K562 (cell line): ENCODE measurements around the gene ICAM1. TPM values are rescaled to one million over a fixed set of nuclear protein-coding genes. Genes with fewer than 3 reads are reported as not detected.

Source experiments
- ATAC-seq: fragments of 200-7000 bp; cut with Tn5 transposase; 3 replicates; pipeline ENCODE4 v1.9.1; 2020; ENCODE audit warnings: moderate library complexity
- BruUV-seq: library from RNA; stranded (reverse); fragments of 400-500 nt; replicated peaks from 2 replicates; lab custom pipeline; 2021; lab: Mats Ljungman, UMichigan
- CTCF ChIA-PET: fragments of 300-600 bp; formaldehyde crosslinking; extraction: SDS; loops from one replicate; lab custom pipeline; 2021; ENCODE audit warnings: low intra/inter-chr PET ratio; lab: Yijun Ruan, JAX
- POLR2A ChIA-PET: fragments of 300-600, 350-650 bp; sonication (Branson Sonifier 250); formaldehyde crosslinking; extraction: SDS; loops from one replicate; lab custom pipeline; 2021; ENCODE audit warnings: antibody characterized with exemption, inconsistent platforms; lab: Yijun Ruan, JAX
- DNase-seq, 4 experiments: peaks; one replicate each; pipeline versions ENCODE4 v3.0.0 to v3.0.0-alpha.2; 2011 to 2018; ENCODE audit warnings: low spot score in 3 of 4, mixed read lengths in 3 of 4; ENCODE audit errors: extremely low read depth in 1 of 4
- FAIRE-seq: peaks from 2 replicates; lab custom pipeline; 2011; peaks lifted over from hg19 to GRCh38; lab: Jason Lieb, UNC
- H2AFZ ChIP-seq: 2 replicates; pipeline ENCODE4 v1.6.0; 2011; ENCODE audit warnings: low read depth, low read length, control low read depth, inconsistent platforms
- H3K27ac ChIP-seq: fragments of 200-600 bp; 3 replicates; pipeline ENCODE4 v1.8.0; 2011; ENCODE audit warnings: low read depth, mild to moderate bottlenecking, control low read depth, inconsistent platforms, low read length, moderate library complexity, mixed read lengths; ENCODE audit errors: extremely low read depth
- H3K27me3 ChIP-seq, 2 experiments: fragments of 300-600 bp in 1 of 2; 2 replicates in 1 of 2; 3 replicates in 1 of 2; pipeline versions ENCODE4 v1.6.0 to v1.8.0; 2011; ENCODE audit warnings: inconsistent platforms in 2 of 2, low read length in 2 of 2, mild to moderate bottlenecking in 1 of 2, mixed read lengths in 1 of 2, moderate library complexity in 1 of 2; ENCODE audit not compliant: control insufficient read depth in 2 of 2, insufficient read depth in 2 of 2
- H3K36me3 ChIP-seq: fragments of 300-600 bp; 3 replicates; pipeline ENCODE4 v1.8.0; 2011; ENCODE audit warnings: mild to moderate bottlenecking, low read length, inconsistent platforms; ENCODE audit not compliant: control insufficient read depth, insufficient read depth
- H3K4me1 ChIP-seq, 2 experiments: fragments of 200-600 bp in 1 of 2; replicated peaks in 1 of 2; 2 replicates in 1 of 2; 3 replicates in 1 of 2; pipeline versions ENCODE4 v1.5.1 to v1.8.0; 2011; ENCODE audit warnings: inconsistent platforms in 2 of 2, low read length in 2 of 2, mild to moderate bottlenecking in 1 of 2, mixed read lengths in 1 of 2, moderate library complexity in 1 of 2; ENCODE audit not compliant: control insufficient read depth in 2 of 2, insufficient read depth in 2 of 2
- H3K4me2 ChIP-seq: 2 replicates; pipeline ENCODE4 v1.6.1; 2011; ENCODE audit warnings: low read length, control low read depth, inconsistent platforms, mixed read lengths; ENCODE audit not compliant: insufficient read depth
- H3K4me3 ChIP-seq: fragments of 200-600 bp; sonication (generic), shearing (Covaris generic); 2 replicates; pipeline ENCODE4 v1.5.1; 2016; ENCODE audit warnings: control low read depth, inconsistent platforms
- H3K79me2 ChIP-seq: fragments of 200-600 bp; 3 replicates; pipeline ENCODE4 v1.8.0; 2011; ENCODE audit warnings: low read length, inconsistent platforms; ENCODE audit not compliant: control insufficient read depth, insufficient read depth
- H3K9ac ChIP-seq, 2 experiments: 2 replicates each; pipeline versions ENCODE4 v1.6.0 to v1.6.1; 2011; ENCODE audit warnings: low read depth in 2 of 2, low read length in 2 of 2, control low read depth in 1 of 2, inconsistent platforms in 1 of 2, mild to moderate bottlenecking in 1 of 2, mixed read lengths in 1 of 2; ENCODE audit not compliant: insufficient read depth in 1 of 2
- H3K9me1 ChIP-seq: one replicate; pipeline ENCODE4 v1.6.0; 2011; ENCODE audit warnings: inconsistent platforms, mild to moderate bottlenecking, low read length, moderate library complexity; ENCODE audit not compliant: control insufficient read depth, insufficient read depth
- H3K9me3 ChIP-seq: replicated peaks from 2 replicates; pipeline ENCODE4 v1.5.1; 2011; ENCODE audit warnings: low read depth, low read length, inconsistent platforms; ENCODE audit not compliant: control insufficient read depth, insufficient read depth
- H4K20me1 ChIP-seq: replicated peaks from 2 replicates; pipeline ENCODE4 v1.6.1; 2011; ENCODE audit warnings: low read length, inconsistent platforms, mixed read lengths; ENCODE audit not compliant: control insufficient read depth, insufficient read depth
- DNMT1 ChIP-seq: fragments of 450-650 bp; IDR thresholded peaks from 2 replicates; pipeline ENCODE4 v1.6.1; 2016; ENCODE audit warnings: antibody characterized with exemption, mild to moderate bottlenecking
- NONO ChIP-seq, 2 experiments: fragments of 200-400 bp in 1 of 2; fragments of 450-650 bp in 1 of 2; formaldehyde crosslinking in 1 of 2; IDR thresholded peaks; 2 replicates each; pipeline ENCODE4 v1.6.1; 2017; ENCODE audit warnings: low read depth in 2 of 2, mild to moderate bottlenecking in 2 of 2, moderate library complexity in 2 of 2, low read length in 1 of 2
- NR1H2 ChIP-seq: sonication (generic); formaldehyde crosslinking; IDR thresholded peaks from 2 replicates; pipeline ENCODE4 v1.4.0; 2020; ENCODE audit warnings: mild to moderate bottlenecking, missing genetic modification reagents
- NR2C2 ChIP-seq, 2 experiments: fragments of 200-800 bp in 1 of 2; sonication (Bioruptor generic) in 1 of 2; sonication (generic) in 1 of 2; formaldehyde crosslinking in 1 of 2; IDR thresholded peaks; 2 replicates each; pipeline versions ENCODE4 v1.6.1 to v1.8.0; 2016 to 2022; ENCODE audit warnings: mild to moderate bottlenecking in 1 of 2, missing compliant biosample characterization in 1 of 2, missing genetic modification characterization in 1 of 2, missing genetic modification reagents in 1 of 2
- TEAD1 ChIP-seq, 2 experiments: fragments of 450-650 bp in 1 of 2; sonication (generic) in 1 of 2; formaldehyde crosslinking; IDR thresholded peaks; 2 replicates each; pipeline versions ENCODE4 v1.4.0 to v1.8.0; 2020 to 2022; ENCODE audit warnings: mild to moderate bottlenecking in 2 of 2, missing genetic modification reagents in 1 of 2
- ZBTB8A ChIP-seq: fragments of 450-650 bp; IDR thresholded peaks from 2 replicates; pipeline ENCODE4 v1.6.1; 2018; ENCODE audit warnings: mild to moderate bottlenecking, moderate library complexity; ENCODE audit not compliant: partially characterized antibody
- WGBS: fragments of 100-300 bp; shearing (Covaris generic); methylation state at CpG from one replicate; pipeline ENCODE4 v1.1.6; 2016; ENCODE audit warnings: low coverage, mixed read lengths; ENCODE audit not compliant: insufficient coverage; ENCODE audit errors: missing lambda C conversion rate; 5-methylcytosine and 5-hydroxymethylcytosine counted together
- in situ Hi-C: fragments of 300-500 bp; cut with MboI; formaldehyde crosslinking; loops from 4 replicates; pipeline ENCODE4 v1.15.0; 2018; ENCODE audit warnings: inconsistent platforms, mixed read lengths
- intact Hi-C: fragments of 100-400 bp; cut with micrococcal nuclease; formaldehyde crosslinking; loops from 2 replicates; pipeline ENCODE4 v1.14.2; 2022
- polyA plus RNA-seq, 8 experiments: library from polyadenylated mRNA; depleted of rRNA in 4 of 8; stranded (reverse) in 5 of 8; unstranded in 3 of 8; fragments of >200 nt; fragmentation: Nextera tagmentation in 2 of 8; fragmentation: Illumina TruSeq in 1 of 8; extraction: Ambion mirVana in 2 of 8; extraction: Trizol in 1 of 8; gene quantifications; 2 replicates each; pipeline versions ENCODE4 v1.2.1 to v1.2.3, GENCODE V29; 2011 to 2014; ENCODE audit warnings: inconsistent platforms in 1 of 8, missing spikeins in 1 of 8
- total RNA-seq, 7 experiments: library from RNA; depleted of rRNA in 6 of 7; stranded (reverse); fragments of >200 nt in 6 of 7; fragmentation: Illumina TruSeq in 2 of 7; extraction: Trizol in 2 of 7; gene quantifications; 2 replicates each; pipeline versions ENCODE4 v1.2.1 to v1.2.3, GENCODE V29; 2011 to 2021; ENCODE audit warnings: low replicate concordance in 1 of 7
- TF ChIP-seq, protein P1 (sequence below), 2 experiments: fragments of 450-650 bp; IDR thresholded peaks; 2 replicates each; pipeline ENCODE4 v1.6.1; 2016; ENCODE audit warnings: mild to moderate bottlenecking in 2 of 2, borderline replicate concordance in 1 of 2, low read depth in 1 of 2, moderate library complexity in 1 of 2
- TF ChIP-seq, protein P2 (sequence below), 2 experiments: IDR thresholded peaks; 2 replicates each; pipeline ENCODE4 v1.6.1; 2012; ENCODE audit warnings: improper control_type of control experiment in 2 of 2, low read depth in 2 of 2, low read length in 2 of 2, borderline replicate concordance in 1 of 2

The ICAM1 gene
- total and polyA plus RNA-seq, 9 of the 15 experiments (the other 6 are each of a cell fraction or from before 2014, with no cell fraction given) = 2.3 to 24.4 (median 13.4) TPM

DNA sequence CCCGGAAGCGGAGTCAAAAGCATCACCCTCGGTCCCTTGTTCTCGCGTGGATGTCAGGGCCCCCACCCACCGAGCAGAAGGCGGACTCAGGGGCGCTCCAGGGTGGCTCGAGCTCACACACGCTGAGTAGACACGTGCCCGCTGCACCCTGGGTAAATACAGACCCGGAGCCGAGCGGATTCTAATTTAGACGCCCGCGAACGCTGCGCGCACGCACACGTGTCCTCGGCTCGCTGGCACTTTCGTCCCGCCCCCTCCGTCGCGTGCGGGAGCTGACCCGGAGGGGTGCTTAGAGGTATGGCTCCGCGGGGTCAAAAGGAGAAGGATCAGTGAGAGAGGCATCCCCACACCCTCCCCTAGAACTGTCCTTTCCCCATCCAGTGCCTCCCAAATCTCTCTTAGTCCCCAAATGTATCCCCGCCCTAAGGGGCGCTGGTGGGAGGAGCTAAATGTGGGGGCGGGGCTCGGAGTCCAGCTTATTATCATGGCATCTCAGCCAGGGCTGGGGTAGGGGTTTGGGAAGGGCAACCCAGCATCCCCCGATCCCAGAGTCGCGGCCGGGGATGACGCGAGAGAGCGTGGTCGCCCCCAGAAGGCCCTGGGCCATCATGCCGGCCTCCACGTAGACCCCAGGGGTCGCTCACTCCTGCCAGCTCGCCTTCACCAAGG lies 18.4 kb downstream of the ICAM1 start:
- ATAC-seq (peak; percentile 12), FAIRE-seq (peak; percentile 82), DNase-seq (peak; percentile 66 to 94 (median 74))
- Histone ChIP-seq H3K36me3 (peaks cover 39% of the 10 kb centered on the region), H3K4me3 (peak overlapping the region; percentile 79), H3K9ac (peak overlapping the region; percentile 91 to 99), H3K27ac (peak overlapping the region; percentile 96), H3K27me3 (no peaks in the 10 kb centered on the region), H3K79me2 (peaks cover 73% of the 10 kb centered on the region), H3K9me1 (peaks cover 6% of the 10 kb centered on the region), H3K4me1 (peaks cover 29 to 92% of the 10 kb centered on the region in 2 experiments; a peak in 4 of 5 replicates), H3K4me2 (peak overlapping the region; percentile 99), H3K9me3 (no peaks in the 10 kb centered on the region), H4K20me1 (no peaks in the 10 kb centered on the region; the same call in 1 of the 2 replicates), H2AFZ (peak overlapping the region; percentile 84)
- POLR2A ChIA-PET = interaction anchor here (0.6 to 6.2 kb wide), 25 partner anchors 9 to 199 kb away, joined by 3 to 74 read pairs (median 4); partner anchors contain the start of genes CDC37, ICAM1, RAVER1 and TYK2
- intact Hi-C loops (loop anchor here (1.0 to 2.0 kb wide), 3 partner anchors 19 to 92 kb away; partner anchors contain the start of genes RAVER1 and TYK2), in situ Hi-C loops (no loop called here)
- BruUV-seq = no TSS peak
- WGBS = 0% methylated on average over 24 of the region's 50 CpGs
- CTCF ChIA-PET = interaction anchor here (0.6 to 1.2 kb wide), 2 partner anchors 21 to 100 kb away, joined by 3 read pairs; no protein-coding TSS in a partner anchor
- no peak for TF ChIP-seq ZBTB8A
- TF ChIP-seq, protein P1, sequence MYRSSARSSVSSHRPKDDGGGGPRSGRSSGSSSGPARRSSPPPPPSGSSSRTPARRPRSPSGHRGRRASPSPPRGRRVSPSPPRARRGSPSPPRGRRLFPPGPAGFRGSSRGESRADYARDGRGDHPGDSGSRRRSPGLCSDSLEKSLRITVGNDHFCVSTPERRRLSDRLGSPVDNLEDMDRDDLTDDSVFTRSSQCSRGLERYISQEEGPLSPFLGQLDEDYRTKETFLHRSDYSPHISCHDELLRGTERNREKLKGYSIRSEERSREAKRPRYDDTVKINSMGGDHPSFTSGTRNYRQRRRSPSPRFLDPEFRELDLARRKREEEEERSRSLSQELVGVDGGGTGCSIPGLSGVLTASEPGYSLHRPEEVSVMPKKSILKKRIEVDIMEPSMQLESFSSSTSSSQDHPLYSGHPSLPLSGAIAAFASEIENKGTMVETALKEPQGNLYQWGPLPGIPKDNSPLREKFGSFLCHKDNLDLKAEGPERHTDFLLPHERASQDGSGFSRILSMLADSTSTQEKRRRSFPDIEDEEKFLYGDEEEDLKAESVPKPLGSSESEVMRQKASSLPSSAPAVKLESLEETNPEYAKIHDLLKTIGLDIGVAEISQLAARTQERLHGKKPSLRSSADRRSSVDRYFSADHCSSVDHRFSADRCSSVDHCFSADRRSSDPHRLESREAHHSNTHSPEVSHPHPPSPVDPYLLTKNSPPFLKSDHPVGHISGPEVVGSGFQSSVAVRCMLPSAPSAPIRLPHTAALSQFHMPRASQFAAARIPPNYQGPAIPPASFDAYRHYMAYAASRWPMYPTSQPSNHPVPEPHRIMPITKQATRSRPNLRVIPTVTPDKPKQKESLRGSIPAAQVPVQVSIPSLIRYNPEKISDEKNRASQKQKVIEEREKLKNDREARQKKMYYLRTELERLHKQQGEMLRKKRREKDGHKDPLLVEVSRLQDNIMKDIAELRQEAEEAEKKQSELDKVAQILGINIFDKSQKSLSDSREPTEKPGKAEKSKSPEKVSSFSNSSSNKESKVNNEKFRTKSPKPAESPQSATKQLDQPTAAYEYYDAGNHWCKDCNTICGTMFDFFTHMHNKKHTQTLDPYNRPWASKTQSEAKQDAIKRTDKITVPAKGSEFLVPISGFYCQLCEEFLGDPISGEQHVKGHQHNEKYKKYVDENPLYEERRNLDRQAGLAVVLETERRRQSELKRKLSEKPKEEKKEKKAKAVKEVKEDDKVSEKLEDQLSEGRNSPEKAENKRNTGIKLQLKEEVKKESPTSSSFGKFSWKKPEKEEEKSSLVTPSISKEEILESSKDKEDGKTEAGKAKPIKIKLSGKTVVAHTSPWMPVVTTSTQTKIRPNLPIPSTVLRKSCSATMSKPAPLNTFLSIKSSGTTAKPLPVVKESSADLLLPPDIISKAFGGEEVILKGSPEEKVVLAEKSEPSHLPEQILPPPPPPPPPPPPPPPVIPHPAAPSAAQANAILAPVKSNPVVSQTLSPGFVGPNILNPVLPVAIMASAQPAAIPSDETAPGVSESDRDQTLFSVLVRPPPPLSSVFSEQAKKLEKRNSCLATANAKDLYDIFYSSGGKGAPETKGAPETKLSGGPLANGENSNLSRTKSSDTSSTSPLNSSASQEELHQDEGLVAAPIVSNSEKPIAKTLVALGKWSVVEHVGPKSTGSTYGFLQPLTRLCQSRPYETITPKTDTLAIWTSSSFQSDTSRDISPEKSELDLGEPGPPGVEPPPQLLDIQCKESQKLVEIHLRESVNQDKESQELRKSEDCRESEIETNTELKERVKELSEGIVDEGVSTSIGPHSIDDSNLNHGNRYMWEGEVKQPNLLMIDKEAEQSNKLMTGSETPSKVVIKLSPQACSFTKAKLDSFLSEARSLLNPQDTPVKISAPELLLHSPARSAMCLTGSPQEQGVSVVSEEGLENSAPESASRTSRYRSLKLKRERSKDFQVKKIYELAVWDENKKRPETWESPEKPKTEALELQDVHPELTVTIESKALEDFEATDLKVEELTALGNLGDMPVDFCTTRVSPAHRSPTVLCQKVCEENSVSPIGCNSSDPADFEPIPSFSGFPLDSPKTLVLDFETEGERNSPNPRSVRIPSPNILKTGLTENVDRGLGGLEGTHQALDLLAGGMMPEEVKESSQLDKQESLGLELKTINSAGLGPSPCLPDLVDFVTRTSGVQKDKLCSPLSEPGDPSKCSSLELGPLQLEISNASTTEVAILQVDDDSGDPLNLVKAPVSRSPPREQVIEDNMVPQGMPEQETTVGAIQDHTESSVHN (IDR thresholded peaks at IDR 0.05; ENCODE audit: borderline replicate concordance in 1 of 2, low read depth in 1 of 2) = no peak
- TF ChIP-seq, protein P2, sequence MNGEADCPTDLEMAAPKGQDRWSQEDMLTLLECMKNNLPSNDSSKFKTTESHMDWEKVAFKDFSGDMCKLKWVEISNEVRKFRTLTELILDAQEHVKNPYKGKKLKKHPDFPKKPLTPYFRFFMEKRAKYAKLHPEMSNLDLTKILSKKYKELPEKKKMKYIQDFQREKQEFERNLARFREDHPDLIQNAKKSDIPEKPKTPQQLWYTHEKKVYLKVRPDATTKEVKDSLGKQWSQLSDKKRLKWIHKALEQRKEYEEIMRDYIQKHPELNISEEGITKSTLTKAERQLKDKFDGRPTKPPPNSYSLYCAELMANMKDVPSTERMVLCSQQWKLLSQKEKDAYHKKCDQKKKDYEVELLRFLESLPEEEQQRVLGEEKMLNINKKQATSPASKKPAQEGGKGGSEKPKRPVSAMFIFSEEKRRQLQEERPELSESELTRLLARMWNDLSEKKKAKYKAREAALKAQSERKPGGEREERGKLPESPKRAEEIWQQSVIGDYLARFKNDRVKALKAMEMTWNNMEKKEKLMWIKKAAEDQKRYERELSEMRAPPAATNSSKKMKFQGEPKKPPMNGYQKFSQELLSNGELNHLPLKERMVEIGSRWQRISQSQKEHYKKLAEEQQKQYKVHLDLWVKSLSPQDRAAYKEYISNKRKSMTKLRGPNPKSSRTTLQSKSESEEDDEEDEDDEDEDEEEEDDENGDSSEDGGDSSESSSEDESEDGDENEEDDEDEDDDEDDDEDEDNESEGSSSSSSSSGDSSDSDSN (IDR thresholded peaks at IDR 0.05; ENCODE audit: borderline replicate concordance in 1 of 2, low read depth in 2 of 2, low read length in 2 of 2) = no peak
- no peak; the same call in 1 of the 2 replicates for TF ChIP-seq NR2C2 (CRISPR knock-in tag; IDR thresholded peaks at IDR 0.05)
- TF ChIP-seq NR2C2 (tag; IDR thresholded peaks at IDR 0.05) = peak; percentile 77
- TF ChIP-seq NR1H2 (CRISPR knock-in tag) = no peak
- no peak for TF ChIP-seq DNMT1
- TF ChIP-seq NONO (IDR thresholded peaks at IDR 0.05; ENCODE audit: low read depth in 2 of 2, low read length in 1 of 2) = peak in 1 of 2 experiments; percentile 59; a peak in 1 of 4 replicates
- TF ChIP-seq TEAD1 (CRISPR knock-in tag; IDR thresholded peaks at IDR 0.05) = no peak
